GM19328 (cell line): Measurements from ENCODE around the gene LBH.

Source experiments
- ATAC-seq: cut with Tn5 transposase; IDR thresholded peaks from one replicate; pipeline ENCODE4 v1.9.1; 2021; ENCODE audit warnings: mild to moderate bottlenecking, moderate library complexity; ENCODE audit not compliant: unreplicated experiment

LBH gene

DNA sequence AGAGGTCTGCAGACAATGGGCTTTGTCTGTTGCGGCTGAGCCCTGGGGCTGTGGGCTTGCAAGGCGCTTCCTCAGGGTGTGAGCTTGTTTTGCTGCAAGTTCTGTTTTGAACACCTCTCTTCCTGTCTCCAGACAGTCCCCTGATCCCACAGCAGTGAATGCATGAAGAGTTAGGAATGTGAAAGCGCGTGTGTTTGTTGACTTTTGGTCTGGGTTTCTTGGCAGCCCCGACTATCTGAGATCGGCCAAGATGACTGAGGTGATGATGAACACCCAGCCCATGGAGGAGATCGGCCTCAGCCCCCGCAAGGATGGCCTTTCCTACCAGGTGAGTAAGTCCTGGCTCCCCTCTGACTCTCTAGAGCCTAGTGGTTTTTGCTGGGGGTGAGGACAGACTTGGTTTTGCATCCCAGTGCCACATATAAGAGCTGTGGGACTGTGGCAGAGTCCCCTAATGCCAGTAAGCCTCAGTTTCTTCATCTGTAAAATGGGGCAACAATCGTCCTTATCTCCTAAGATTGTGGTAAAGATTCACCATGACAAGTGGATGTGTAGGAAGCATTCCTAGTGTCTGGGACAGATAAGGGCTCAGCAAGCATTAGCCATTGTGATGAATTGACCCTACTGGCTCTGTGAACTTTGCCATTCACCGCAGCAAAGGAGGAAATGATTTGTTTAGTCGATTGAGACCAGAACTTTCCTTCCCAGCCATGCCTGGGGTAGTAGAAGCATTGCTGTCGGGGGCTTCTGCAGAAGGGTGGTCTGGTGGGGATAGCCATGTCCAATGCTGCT, 3.0 kb downstream of the LBH start:
- ATAC-seq = no peak

DNA sequence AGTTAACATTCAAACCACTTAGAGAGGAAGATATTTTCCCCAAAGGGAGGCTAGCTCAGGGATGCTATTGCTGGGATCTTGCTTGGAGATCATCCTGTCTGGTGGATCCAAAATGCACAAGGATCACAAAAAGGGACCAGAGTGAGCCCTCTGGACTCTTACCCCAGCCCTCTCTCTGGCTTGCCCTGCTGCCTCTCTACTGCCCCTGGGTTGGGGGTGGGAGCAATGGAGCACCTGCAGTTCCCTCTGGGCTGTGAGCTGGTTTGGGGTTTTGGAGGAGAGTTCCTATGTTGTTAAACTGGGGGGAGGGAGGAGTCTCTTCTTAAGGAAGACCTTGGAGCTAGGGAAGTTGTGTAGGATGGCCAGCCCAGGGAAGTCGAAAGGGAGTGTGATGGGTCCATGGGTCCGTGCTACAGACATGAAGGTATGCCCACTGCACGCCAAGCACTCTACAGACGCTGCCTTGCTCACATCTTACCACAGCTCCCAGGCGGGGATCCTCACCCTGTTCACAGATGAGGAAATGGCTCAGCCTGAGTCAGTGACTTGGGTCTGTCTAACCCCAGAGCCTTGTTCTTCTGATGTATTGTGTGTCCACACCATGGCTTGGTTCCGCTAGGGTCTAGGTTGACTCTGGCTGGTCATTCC, 3.8 kb downstream of the LBH start:
- no peak for ATAC-seq

DNA sequence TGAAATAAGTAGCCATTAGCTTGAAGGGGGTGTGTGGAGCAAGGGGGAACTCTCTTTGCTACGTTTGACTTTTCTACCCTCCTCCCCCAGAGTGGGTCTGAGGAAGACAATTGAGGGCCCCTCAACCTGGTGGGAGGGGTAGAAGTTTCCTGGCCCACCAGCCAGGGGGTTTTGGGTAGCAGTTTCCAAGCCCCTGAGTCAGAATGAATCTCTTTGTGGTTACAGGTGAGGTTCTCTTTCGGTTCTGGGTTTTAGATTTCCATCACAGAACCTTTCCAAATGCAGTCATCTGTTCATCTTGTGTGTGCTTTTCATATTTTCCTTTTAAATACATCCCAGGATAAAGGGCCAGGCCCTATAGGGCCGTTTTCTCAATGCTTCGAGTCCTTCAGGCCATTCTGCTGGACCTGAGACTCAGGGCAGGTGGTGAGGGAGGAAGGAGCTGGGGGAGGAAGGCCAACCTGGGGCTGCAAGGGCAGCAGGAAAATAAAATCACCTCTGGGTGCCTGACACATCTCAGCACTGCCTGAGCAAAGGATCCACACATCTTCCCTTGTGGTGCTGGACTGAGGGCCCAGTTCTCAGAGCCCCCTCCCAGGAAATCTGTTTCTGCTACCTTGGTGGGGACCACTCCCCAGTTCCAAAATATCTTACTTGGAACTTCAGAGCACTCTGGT, 4.7 kb downstream of the LBH start:
- ATAC-seq = no peak

DNA sequence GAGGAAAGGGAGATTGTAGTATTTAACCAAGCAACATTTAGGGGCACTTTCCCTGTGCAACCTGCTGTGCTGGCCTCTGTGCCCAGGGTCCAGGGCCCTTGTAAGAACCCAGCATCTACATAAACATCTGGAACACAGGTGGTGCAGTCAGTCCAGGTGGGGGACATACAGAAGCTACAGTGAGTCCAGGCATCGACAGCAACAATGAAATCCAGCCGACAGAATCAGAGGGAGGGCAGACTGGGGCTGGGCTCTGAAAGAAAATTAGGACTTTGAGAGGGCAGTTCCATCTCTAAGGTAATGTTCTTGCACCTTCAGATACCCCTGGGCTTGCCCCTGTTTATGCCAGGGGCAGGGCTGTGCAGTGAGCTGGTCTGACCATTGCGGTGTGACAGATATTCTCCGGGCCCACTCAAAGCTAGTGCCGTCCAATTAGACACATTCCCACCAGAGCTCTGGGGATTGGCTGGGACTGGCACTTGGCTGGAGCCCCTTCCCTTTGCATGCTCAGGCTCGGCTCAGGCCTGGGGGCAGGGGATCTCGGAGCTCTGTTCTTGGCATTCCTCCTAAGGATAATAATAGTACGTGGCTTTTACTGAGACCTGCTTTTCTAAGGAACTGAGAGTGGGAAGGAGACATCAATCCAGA, 5.4 kb downstream of the LBH start:
- ATAC-seq = no peak

DNA sequence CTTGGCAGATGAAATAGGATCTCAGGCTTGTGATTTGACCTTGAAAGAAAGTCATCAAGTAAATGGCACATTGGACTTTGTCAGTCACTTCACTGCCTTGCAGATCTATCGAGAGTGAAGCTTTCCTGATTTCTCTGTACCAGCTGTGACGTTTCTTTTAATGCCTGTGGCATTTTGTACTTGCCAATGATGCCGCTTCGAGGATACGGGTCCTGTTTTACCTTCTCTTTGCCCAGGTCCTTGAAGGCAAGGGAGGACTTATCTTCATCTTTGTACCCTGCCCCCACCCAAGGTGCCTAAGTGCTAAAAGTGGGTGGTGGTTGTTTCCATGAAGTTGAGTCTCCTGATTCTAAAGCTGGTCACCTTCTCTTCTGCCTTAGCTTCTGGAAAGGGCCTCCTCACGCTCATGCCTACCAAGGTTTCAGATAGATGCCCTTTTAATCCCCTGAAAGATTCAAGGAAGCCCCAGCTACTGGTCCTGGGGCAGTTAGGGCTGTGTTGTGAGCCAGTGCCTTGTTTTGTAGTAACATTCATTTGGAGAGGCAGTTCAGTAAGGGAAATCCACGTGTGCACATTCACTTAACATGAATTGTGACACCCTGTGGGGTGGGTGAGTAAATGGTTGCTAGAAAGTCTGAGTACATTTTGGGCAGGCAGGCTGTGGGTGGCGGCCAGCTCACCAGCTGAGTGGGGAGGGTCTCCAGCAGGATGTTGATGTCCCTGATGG, 6.1 kb downstream of the LBH start:
- ATAC-seq = no peak

DNA sequence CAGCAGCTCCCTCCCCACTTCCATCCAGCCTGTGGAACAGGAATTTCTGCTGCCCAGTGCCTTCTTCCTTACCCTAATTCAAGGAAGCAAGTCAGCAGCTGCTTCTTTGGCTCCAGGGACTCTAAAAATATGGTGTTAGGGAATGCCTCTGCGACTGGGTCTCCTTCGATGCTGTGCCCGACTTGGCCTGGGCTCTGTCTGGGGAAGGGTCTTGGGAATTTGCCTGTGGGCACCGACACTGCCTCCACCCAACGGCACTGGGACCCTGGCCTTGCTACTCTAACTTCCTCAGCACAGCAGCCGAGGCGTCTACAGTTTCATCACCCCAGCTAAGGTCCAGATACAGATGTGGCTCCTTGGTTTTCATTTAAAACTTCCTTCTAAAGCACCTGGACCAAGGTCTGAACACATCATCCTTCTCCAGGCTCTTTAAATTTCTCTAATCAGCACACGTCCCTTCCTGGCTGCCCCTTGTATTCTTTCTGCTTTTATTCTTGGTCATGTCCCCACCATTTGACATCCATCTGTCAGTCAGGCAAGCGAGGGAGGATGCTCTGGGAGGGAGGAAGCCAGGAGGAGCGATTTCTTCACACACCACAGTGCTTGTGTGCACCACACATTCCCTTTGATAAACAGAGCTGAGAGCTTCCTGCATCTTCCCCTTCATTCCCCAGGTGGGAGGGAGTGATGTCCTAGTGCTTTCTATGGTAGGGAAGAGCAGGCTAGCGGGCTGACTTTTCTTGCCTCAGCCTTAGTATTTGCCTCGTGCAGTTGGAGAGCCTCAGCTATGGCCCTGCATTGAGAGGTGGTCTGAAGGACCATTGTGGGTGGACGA, 6.8 kb downstream of the LBH start:
- ATAC-seq = no peak

DNA sequence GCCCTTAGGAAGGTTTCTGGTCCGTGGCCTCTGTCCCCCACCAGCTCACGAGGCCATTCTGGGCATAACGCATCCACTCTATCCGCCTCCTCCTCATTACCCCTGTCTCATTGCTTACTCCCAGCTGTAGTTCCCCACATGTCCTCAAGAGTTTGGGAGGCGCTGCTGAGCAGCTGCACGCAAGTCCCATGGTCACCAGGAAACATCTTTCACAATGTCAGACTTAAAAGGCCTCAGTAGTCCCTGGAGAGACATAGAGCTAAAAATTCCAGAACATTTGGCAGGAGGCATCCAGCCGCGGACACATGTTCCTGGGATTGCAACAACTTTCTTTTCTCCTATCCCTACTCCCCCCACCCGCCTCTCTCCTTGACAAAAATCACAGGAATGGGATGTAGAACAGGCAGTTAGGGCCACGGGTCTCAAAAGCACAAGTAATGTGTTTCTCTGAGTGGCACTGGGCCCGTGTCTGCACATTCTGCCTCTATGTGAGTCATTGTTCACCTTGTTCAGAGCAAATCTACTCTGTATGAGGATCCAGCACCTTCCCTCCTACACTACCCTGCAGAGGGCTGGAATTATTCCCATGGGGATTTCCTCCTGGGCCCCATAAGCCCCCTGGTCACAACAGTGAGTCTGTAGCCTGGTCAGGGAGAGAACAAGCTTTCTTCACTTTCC, 8.1 kb downstream of the LBH start:
- ATAC-seq = no peak

DNA sequence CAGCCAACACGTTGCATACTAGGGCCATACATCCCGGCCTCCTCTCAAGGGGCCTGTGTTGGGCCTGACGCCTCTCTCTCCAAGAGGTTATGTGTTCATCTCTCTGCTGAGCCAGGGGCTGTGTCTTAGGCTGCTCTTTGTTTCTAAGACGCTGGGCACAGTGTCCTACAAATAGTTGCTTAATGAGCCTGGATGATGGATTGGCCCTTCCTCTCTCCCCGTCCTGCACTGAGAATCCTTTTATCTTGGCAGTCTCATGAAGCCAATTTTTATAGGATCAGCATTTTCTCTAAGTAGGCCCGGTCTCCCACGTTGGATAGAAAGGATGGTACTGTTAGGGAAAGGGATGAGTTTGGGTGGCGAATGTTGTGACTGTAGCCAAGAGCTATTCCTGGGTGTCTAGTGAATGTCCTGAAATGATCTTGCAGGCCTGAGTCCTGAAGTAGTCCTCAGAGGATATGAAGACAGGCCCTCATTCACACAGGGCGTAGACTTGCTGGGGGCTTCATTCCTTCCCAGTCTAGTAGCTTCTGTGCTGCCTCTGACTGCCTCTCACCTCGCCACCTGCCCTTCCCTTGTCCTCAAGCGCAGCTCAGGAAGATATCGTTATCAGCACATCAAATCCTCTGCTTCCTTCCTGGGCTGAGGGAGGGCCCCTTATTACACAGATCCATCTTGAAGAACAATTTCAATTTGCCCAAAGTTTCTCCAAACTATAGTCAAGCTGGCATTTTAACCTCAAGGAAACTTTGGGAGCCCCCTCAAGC, 8.8 kb downstream of the LBH start:
- ATAC-seq = no peak

DNA sequence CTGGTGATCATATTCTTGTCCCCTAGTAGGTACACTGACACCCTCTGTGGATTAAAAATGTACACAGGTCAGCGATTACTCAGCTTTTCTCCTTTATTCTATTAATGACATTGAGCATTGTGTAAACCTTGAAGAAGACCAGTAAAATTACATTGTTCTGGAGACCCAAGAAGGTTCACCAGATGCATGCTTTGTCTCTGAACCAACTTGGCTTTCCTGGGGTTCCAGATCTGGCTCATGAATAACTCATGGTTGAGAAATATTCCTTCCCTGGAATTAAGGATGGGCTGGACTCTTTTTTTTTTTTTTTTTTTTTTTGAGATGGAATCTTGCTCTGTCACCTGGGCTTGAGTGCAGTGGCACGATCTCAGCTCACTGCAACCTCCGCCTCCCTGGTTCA, 11.9 kb downstream of the LBH start:
- ATAC-seq = no peak

DNA sequence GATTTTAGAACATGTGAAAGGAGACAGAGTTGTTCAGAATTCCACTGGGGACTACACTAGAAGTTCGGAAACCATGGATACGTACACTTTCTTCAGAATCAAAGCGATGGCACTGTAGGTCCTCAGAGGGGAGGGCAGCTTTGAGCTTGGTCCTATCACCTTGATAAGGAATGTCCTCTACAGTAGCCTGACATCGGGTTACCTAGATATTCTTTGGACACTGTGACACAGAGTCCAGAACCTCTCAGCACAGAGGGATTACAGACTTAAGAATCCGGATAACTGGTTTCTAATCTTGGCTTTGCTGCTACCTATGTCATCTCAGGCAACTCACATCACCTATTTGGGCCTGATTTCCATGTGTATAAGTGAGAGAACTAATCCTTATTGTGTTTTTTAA, 14.0 kb downstream of the LBH start:
- ATAC-seq = no peak

DNA sequence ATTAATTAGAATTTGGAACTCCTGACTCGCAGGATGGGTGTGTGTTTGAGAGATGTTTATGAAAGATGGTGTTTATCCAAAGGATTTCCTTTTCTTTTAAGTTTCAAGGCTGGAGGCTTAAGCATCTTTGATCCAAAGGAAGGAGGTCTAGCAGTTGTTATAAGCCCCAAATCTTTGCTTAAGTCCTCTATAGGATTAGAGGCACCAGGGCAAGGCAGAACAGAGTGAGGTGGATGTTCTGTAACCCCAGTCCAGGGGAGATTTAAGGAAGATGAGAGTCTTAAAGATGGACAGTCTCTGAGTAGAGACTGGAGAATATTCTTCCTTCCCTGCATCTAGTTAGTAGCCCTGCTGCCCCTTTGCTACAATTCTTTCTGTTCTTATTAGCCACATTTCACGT, 17.5 kb downstream of the LBH start:
- no peak for ATAC-seq

DNA sequence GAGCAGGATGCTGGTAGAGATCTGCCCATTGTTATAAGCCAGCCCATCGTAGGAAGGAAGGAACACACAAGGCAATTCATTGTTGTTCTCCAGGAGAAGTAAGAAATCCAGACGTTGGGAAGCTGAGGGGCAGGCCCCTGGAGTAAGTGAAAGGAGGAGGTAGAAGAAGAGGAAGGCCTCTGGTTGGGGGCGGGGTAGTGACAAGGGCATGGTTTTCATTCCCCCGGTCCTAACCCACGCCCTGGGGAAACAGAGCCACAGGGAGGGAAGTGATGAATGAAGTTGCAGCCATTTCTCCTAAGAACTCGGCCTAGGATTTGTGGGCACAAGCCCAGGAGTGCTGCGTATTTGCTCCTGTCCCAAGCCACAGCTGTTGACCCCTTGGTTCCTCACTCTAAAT, 18.0 kb downstream of the LBH start:
- ATAC-seq = no peak

DNA sequence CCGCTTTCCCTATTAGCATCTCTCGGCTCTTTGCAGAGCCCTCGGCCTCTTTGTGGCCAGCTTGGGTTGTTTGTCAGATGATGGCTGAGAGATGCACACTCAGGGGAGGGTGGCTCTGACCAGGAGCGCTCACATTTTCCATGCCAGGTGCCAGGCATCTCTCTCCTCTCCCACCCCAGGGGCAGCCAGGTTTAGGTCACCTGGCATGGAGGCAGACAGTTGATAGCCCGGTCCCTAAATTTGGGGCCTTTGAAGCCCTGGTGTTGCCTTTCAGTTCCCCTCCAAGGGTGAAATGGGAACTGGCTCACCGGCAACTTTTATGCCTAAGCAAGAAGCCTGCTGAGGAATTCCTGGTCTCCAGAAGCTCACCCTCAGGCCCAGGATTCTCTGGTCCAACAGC, 19.1 kb downstream of the LBH start:
- no peak for ATAC-seq

DNA sequence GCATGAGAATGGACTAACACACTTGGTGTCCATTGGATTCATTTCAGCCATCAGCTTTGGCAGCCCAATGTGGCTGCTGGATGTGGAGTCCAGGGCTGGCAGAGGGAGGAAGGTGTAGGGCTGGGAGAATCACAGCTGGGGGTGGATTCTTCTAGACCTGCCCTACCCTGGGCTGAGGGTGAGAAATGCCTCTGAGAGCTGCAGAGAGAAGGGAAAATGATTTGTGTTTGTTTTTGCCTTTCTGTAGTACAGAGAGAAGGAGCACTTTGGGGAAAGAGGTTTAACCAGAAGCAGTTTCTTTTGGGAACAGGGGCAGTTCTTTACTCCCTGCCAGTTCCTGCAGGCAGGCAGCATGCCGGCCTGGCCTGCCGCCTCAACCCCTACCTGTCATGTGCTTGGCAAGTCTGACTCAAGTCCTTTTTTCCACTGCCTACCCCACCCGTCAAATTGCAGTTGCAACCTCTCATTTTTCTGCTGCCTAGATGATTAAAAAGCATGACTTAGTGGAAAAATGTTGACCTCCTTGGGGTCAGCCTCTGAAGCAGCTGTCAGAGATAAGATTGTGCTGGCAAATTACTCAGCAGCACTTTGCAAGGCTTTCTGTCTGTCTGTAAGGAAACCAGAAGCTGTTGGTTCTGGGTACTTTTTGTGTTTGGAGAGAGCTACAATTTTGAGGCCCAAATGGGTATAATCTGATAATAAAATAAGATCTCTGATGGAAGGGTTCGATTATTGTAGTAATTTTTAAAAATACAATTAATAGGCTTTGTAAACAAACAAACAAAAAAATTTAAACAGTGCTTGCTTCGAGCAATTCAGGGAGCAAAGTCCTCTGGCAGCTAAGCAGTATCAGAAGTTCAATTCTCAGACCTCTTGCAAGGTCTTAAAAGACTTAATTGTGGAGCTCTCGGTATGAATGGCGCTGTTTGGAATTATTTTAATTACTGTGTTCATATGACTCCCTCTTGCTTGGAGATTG, 21.7 kb downstream of the LBH start:
- no peak for ATAC-seq

DNA sequence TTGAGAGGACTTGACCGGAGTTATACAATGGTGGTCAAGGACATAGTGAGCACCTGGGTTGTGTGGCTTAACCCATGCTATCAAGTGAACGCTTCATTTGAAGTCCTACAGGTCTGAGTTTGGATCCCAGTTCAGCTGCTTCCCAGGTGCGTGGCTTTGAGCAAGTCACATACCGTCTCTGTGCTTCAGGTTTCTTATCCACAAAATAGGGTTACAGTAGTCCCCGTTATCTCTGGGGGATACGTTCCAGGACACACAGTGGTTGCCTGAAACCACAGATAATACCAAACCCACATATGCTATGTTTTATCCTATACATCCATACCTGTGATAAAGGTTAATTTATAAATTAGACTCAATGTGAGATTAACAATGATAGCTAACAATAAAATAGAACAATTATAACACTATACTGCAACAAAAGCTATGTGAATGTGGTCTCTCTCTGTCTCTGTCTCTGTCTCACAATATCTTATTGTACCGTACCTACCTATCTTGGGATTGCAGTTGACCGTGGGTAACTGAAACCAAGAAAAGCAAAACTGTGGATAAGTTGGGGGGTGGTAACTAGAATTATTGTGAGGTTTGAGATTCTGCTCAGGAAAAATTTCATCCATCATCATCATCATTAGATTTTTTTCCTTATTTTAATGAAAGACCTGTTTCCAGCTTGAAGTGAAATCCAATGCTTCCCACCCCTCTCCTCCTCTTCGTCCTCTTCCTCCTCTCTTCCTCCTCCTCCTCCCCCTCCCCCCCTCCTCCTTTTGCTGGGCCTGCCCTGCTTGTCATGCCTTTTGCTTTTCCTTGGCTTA, 22.7 kb downstream of the LBH start:
- ATAC-seq = no peak

DNA sequence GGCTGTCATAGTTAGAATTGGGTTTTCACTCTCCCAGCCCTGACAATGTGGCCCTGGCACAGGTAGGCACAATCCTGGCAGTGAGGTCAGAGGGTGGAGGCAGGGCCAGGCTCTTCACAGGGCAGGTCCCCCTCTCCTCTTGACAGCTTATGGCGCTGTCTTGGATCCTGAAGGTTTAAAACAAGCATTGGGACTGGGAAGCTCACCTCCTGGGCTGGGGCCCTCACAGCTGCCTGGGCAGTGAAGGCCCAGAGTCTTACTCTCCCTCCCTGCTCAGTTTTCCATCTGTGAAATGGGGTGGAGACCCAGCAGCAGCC, 23.3 kb downstream of the LBH start:
- no peak for ATAC-seq

DNA sequence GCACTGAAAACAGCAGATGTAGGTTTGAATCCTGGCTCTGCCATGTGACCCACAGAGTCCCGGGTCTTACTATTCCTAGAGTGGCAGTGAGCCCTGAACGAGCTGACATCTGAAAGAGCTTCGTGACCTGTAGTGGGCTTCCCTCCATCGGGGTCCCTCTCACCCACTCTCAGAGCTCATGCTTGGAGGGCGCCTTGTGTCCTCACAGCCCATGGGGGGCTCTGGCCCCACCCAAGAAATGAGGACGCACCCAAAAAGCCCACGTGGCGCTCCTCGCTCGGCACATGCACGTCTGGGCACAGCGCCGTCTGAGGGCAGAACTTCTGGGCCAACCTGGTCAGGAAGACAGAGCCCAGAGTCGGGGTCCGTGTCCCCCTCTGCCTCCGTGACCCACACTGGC, 23.7 kb downstream of the LBH start:
- ATAC-seq = no peak
